BJ (cell line): ENCODE measurements around the gene COL27A1. TPM values are rescaled to one million over a fixed set of nuclear protein-coding genes. Genes with fewer than 3 reads are reported as not detected.
A peak's percentile ranks its signal among the peaks of the same experiment; 100 is the strongest.

Experiments
- CTCF ChIA-PET: fragments of 350-600 bp; formaldehyde crosslinking; extraction: SDS; loops from one replicate; lab custom pipeline; 2021; ENCODE audit warnings: antibody characterized with exemption, inconsistent platforms; lab: Yijun Ruan, JAX
- POLR2A ChIA-PET: fragments of 300-600 bp; sonication (Branson Sonifier 250); formaldehyde crosslinking; extraction: SDS; loops from one replicate; lab custom pipeline; 2021; ENCODE audit warnings: antibody characterized with exemption; lab: Charles Lee
- DNase-seq: peaks from one replicate; pipeline ENCODE4 v3.0.0-alpha.2; 2011; ENCODE audit warnings: low read depth
- H3K27me3 ChIP-seq: 2 replicates; pipeline ENCODE4 v1.6.0; 2011; ENCODE audit warnings: low read length; ENCODE audit not compliant: control insufficient read depth, insufficient read depth
- H3K36me3 ChIP-seq: 2 replicates; pipeline ENCODE4 v1.5.1; 2011; ENCODE audit warnings: low read length; ENCODE audit not compliant: control insufficient read depth, insufficient read depth
- H3K4me3 ChIP-seq: 2 replicates; pipeline ENCODE4 v1.5.1; 2011; ENCODE audit warnings: low read depth, mild to moderate bottlenecking, control low read depth, low read length
- CTCF ChIP-seq: IDR thresholded peaks from 2 replicates; pipeline ENCODE4 v1.5.1; 2011; ENCODE audit warnings: low read depth, mild to moderate bottlenecking, control low read depth, inconsistent platforms, low read length, moderate library complexity; ENCODE audit not compliant: insufficient read depth
- polyA plus RNA-seq: library from polyadenylated mRNA; depleted of rRNA; stranded (reverse); fragments of >200 nt; gene quantifications from 2 replicates; pipeline ENCODE4 v1.2.3, GENCODE V29; 2011

The COL27A1 gene
- polyA plus RNA-seq, 1 experiment, result 16.6 TPM

DNA sequence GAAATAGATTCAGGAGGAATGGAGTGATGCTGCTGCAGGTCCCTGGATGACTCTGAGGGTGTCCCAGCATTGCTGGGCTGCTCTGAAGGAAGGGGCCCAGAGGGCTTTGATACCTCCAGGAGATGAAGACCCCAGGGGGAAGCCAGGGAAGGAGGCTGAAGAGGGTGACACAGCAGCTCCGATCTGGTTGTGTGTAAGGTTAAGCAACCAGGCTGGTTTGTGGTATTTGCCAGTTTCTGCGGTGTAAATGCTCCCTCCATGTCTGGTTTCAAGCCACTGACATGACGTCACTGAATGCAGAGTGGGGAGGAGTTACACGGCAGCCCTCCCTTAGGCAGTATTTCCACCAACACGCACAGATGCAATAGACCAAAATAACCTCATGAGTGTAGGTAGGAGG, 127.6 kb downstream of the COL27A1 start:
- H3K27me3 ChIP-seq, result no peaks in the 10 kb centered on the region
- CTCF ChIA-PET, result interaction anchor here (0.6 to 7.3 kb wide), 3 partner anchors 127 to 1380 kb away, joined by 3 to 47 read pairs (median 3); partner anchors contain the start of gene COL27A1
- peak; percentile 73 for DNase-seq
- TF ChIP-seq CTCF, result no peak
- POLR2A ChIA-PET, result interaction anchor here (0.5 kb wide), 1 partner anchor 257 kb away, joined by 6 read pairs; no protein-coding TSS in a partner anchor
- H3K4me3 ChIP-seq, result no peak overlapping the region
- H3K36me3 ChIP-seq, result peaks cover 6% of the 10 kb centered on the region; the same call in 1 of the 2 replicates

DNA sequence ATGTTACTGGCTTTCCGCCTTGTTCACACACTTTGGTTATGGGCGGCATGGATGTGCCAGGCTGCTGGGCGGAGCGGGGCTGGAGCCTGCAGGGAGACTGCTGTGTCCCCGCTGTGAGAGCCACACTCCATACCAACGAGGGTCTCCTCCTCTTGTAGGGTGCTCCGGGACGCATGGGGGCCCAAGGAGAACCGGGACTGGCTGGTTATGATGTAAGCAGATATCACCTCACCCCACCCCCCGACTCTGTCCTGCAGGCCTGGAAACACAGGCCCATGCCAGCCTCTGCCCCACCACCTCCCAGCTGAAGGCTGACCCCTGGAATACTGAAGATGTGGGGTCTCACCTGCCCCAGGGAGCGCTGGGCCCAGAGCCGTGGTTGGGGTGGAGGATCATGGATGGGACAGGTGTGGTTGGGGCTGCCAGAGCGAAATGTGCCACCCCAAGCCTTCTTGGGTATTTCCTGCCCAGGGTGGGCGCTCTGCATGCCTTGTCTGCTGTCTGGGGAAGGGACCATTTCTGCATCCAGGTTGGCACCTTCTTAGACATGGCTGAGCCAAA, 128.3 kb downstream of the COL27A1 start:
- no peaks in the 10 kb centered on the region for H3K27me3 ChIP-seq
- DNase-seq, result no peak
- CTCF ChIA-PET, result interaction anchor here (0.6 to 7.3 kb wide), 5 partner anchors 92 to 201 kb away, joined by 3 to 47 read pairs (median 7); partner anchors contain the start of gene COL27A1
- H3K36me3 ChIP-seq, result peaks cover 6% of the 10 kb centered on the region
- no peak for TF ChIP-seq CTCF
- no peak overlapping the region for H3K4me3 ChIP-seq
- POLR2A ChIA-PET, result no interaction called here

GRCh38 chr9:114284316-114285060, 129.2 kb downstream of the COL27A1 start:
- CTCF ChIA-PET, result interaction anchor here (0.6 to 7.3 kb wide), 5 partner anchors 8 to 202 kb away, joined by 3 to 47 read pairs (median 7); partner anchors contain the start of gene COL27A1
- POLR2A ChIA-PET, result no interaction called here
- H3K27me3 ChIP-seq, result no peaks in the 10 kb centered on the region
- DNase-seq, result no peak
- peaks cover 7% of the 10 kb centered on the region for H3K36me3 ChIP-seq
- no peak for TF ChIP-seq CTCF
- H3K4me3 ChIP-seq, result no peak overlapping the region

- DNase-seq, result peak; percentile 74
- CTCF ChIA-PET, result interaction anchor here (0.8 to 7.3 kb wide), 10 partner anchors 7 to 203 kb away, joined by 3 to 47 read pairs (median 4); partner anchors contain the start of gene COL27A1
- H3K4me3 ChIP-seq, result no peak overlapping the region
- TF ChIP-seq CTCF, result peak; percentile 30
- peaks cover 10% of the 10 kb centered on the region for H3K36me3 ChIP-seq
- H3K27me3 ChIP-seq, result no peaks in the 10 kb centered on the region
- POLR2A ChIA-PET, result no interaction called here
Observed at GRCh38 chr9:114285166-114285867, 130.0 kb downstream of the COL27A1 start.
